Breast epithelium (tissue), 4 donors: ENCODE results near the gene MPZL2. TPM values are rescaled to one million over a fixed set of nuclear protein-coding genes. Genes with fewer than 3 reads are reported as not detected.
A peak's percentile ranks its signal among the peaks of the same experiment; 100 is the strongest.

Experiments used
- DNase-seq, 2 donors: peaks; one replicate each; pipeline ENCODE4 v3.0.0-alpha.2; 2019; ENCODE audit warnings: low spot score in 2 of 2
- H3K27ac ChIP-seq, 2 donors: fragments of 200-600 bp; sonication (generic) in 1 of 2; one replicate each; pipeline ENCODE4 v1.5.1; 2016 to 2019; ENCODE audit warnings: mild to moderate bottlenecking in 1 of 2
- H3K27me3 ChIP-seq, 2 donors: fragments of 200-600 bp; sonication (generic) in 1 of 2; one replicate each; pipeline versions ENCODE4 v1.5.1 to v1.6.0; 2017 to 2019; ENCODE audit warnings: control low read depth in 1 of 2, mild to moderate bottlenecking in 1 of 2
- H3K36me3 ChIP-seq: fragments of 200-600 bp; one replicate; pipeline ENCODE4 v1.5.1; 2019
- H3K4me1 ChIP-seq, 2 donors: fragments of 200-600 bp; sonication (generic); one replicate each; pipeline ENCODE4 v1.5.1; 2016 to 2019; ENCODE audit warnings: control low read depth in 1 of 2
- H3K4me3 ChIP-seq, 3 donors: fragments of 200-600 bp; sonication (generic); 1 replicate in 2 of 3; 2 replicates in 1 of 3; pipeline ENCODE4 v1.5.1; 2016 to 2019; ENCODE audit warnings: mild to moderate bottlenecking in 3 of 3, moderate library complexity in 2 of 3
- H3K9me3 ChIP-seq, 2 donors: fragments of 200-600 bp; sonication (generic) in 1 of 2; one replicate each; pipeline ENCODE4 v1.5.1; 2016 to 2019; ENCODE audit warnings: control low read depth in 1 of 2
- POLR2A ChIP-seq: fragments of 450-650 bp; IDR thresholded peaks from one replicate; pipeline ENCODE4 v1.6.1; 2016; ENCODE audit warnings: antibody characterized with exemption, mild to moderate bottlenecking, moderate library complexity
- POLR2AphosphoS5 ChIP-seq, 3 donors: sonication (generic); formaldehyde crosslinking; IDR thresholded peaks; one replicate each; pipeline ENCODE4 v1.6.1; 2017; ENCODE audit warnings: antibody characterized with exemption in 3 of 3
- intact Hi-C: fragments of 100-400 bp; cut with DNase I; formaldehyde crosslinking; loops from one replicate; pipeline ENCODE4 v1.15.1; 2023; ENCODE audit warnings: low total_unique reads
- total RNA-seq, 3 donors: library from RNA; depleted of rRNA; stranded (reverse); fragments of >200 nt; gene quantifications; one replicate each; pipeline ENCODE4 v1.1.0, GENCODE V29; 2016
- TF ChIP-seq, protein P1 (sequence below), 3 donors: fragments of 450-650 bp; IDR thresholded peaks; one replicate each; pipeline ENCODE4 v1.5.1; 2016 to 2017; ENCODE audit warnings: antibody characterized with exemption in 3 of 3, mild to moderate bottlenecking in 3 of 3, moderate library complexity in 3 of 3

The MPZL2 gene
- total RNA-seq, 3 donors from 2014 or later = 4.6 to 73.1 (median 70.7) TPM

DNA sequence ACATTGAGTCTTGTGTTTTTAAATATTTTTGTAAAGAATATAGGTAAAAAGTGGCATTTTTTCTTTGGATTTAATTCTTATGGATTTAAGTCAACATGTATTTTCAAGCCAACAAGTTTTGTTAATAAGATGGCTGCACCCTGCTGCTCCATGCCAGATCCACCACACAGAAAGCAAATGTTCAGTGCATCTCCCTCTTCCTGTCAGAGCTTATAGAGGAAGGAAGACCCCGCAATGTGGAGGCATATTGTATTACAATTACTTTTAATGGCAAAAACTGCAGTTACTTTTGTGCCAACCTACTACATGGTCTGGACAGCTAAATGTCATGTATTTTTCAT, 40.1 kb upstream of the MPZL2 start:
- H3K27ac ChIP-seq = no peak overlapping the region
- H3K4me1 ChIP-seq = no peaks in the 10 kb centered on the region
- H3K27me3 ChIP-seq = peaks cover 0 to 5% of the 10 kb centered on the region in 2 donors
- no peaks in the 10 kb centered on the region for H3K36me3 ChIP-seq
- no peak for TF ChIP-seq POLR2AphosphoS5 (IDR thresholded peaks at IDR 0.05)
- TF ChIP-seq, protein P1, sequence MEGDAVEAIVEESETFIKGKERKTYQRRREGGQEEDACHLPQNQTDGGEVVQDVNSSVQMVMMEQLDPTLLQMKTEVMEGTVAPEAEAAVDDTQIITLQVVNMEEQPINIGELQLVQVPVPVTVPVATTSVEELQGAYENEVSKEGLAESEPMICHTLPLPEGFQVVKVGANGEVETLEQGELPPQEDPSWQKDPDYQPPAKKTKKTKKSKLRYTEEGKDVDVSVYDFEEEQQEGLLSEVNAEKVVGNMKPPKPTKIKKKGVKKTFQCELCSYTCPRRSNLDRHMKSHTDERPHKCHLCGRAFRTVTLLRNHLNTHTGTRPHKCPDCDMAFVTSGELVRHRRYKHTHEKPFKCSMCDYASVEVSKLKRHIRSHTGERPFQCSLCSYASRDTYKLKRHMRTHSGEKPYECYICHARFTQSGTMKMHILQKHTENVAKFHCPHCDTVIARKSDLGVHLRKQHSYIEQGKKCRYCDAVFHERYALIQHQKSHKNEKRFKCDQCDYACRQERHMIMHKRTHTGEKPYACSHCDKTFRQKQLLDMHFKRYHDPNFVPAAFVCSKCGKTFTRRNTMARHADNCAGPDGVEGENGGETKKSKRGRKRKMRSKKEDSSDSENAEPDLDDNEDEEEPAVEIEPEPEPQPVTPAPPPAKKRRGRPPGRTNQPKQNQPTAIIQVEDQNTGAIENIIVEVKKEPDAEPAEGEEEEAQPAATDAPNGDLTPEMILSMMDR (IDR thresholded peaks at IDR 0.05) = no peak
- TF ChIP-seq POLR2A = no peak
- DNase-seq = no peak
- no peaks in the 10 kb centered on the region for H3K9me3 ChIP-seq
- H3K4me3 ChIP-seq = no peak overlapping the region
- intact Hi-C loops = no loop called here

DNA sequence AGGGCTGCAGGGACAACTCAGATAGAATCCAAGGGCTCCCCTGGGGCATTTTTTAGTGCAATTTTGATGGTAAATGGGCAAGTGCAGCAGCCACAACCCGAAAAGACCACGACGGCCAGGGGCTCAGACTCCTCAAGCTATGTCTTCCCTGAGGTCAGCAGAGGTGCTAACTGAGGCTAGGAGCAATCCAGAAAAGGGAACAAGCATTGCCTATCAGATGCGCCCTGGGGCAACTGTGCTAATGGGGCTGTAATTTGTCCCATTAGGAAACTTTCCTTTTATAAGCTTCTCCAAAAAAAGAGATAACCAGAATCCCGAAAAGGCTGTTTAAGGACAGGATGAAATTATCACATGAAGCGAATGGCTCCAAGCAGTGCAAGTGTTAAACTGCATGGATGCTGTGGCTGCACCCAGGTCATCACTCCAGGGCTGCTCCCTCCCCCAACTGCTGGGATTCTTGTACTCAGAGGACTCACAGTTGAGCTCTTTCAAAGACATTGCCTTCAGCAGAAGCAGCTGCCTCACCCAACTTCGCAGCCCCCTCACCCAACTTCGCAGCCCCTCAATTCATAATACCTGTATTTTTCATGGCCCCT, 37.6 kb upstream of the MPZL2 start:
- no peak overlapping the region for H3K4me3 ChIP-seq
- no peaks in the 10 kb centered on the region for H3K9me3 ChIP-seq
- intact Hi-C loops = no loop called here
- peaks cover 0 to 5% of the 10 kb centered on the region in 2 donors for H3K27me3 ChIP-seq
- no peak for DNase-seq
- no peaks in the 10 kb centered on the region for H3K36me3 ChIP-seq
- TF ChIP-seq, protein P1 (IDR thresholded peaks at IDR 0.05) = no peak
- no peak for TF ChIP-seq POLR2AphosphoS5 (IDR thresholded peaks at IDR 0.05)
- no peak for TF ChIP-seq POLR2A
- H3K27ac ChIP-seq = no peak overlapping the region
- no peaks in the 10 kb centered on the region for H3K4me1 ChIP-seq

DNA sequence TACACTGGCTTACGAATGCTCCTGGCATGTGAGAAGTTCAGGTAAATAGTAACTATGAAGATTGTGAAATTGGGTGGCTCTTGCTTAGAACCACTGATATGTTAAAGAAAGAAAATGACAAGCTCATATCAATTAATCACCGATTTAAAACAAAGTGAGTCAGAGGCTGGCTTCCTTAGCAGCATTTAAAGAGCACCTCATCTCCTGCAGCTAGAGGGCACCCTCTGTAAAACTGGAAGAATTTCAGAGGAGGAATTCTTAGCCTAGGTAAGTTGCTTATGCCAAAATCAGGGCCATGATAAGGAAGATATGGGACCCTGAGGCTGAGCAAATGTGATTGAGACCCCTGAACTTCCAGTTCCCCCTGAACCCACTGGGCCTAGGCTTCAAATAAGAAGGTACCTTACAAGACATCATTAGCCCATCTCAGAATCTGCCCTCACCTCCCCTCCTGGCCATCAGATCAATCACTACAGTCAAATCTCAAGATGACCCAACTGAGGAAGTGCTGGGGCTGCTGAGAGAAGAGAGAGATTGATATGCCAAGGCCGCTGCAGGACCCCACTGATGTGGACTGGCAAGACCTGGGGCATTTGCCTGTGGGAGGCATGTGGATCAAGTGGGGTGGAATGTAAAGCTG, 31.8 kb upstream of the MPZL2 start:
- no peaks in the 10 kb centered on the region for H3K27me3 ChIP-seq
- H3K4me3 ChIP-seq = no peak overlapping the region
- H3K36me3 ChIP-seq = no peaks in the 10 kb centered on the region
- TF ChIP-seq, protein P1 (IDR thresholded peaks at IDR 0.05) = peak in 2 of 3 donors; percentile 23 to 29
- TF ChIP-seq POLR2A = no peak
- H3K9me3 ChIP-seq = no peaks in the 10 kb centered on the region
- no peak for DNase-seq
- intact Hi-C loops = no loop called here
- H3K27ac ChIP-seq = no peak overlapping the region
- H3K4me1 ChIP-seq = no peaks in the 10 kb centered on the region

DNA sequence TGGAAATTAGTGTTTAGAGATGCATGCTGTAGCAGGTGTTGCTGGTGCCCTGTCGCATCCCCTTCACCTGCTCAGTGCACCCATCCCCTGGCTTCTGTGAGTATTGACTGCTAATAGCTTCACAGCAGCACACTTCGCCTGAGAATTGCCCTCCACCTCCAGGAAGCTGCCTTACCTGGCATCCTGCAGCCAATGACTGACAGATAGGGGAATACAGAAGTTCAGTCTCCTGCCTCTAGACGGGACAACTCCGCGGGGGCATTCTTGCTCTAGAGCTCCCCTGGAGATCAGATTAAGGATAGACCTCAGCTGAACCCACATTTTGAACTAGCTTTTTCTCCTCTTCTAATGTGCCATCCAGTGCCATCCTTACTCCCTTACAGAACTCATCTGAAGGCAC, 31.1 kb upstream of the MPZL2 start:
- TF ChIP-seq POLR2AphosphoS5 (IDR thresholded peaks at IDR 0.05) = no peak
- no peak for TF ChIP-seq POLR2A
- TF ChIP-seq, protein P1 (IDR thresholded peaks at IDR 0.05) = no peak
- H3K4me3 ChIP-seq = no peak overlapping the region
- no peaks in the 10 kb centered on the region for H3K36me3 ChIP-seq
- H3K9me3 ChIP-seq = no peaks in the 10 kb centered on the region
- no peaks in the 10 kb centered on the region for H3K4me1 ChIP-seq
- no peak overlapping the region for H3K27ac ChIP-seq
- intact Hi-C loops = no loop called here
- no peaks in the 10 kb centered on the region for H3K27me3 ChIP-seq
- no peak for DNase-seq

DNA sequence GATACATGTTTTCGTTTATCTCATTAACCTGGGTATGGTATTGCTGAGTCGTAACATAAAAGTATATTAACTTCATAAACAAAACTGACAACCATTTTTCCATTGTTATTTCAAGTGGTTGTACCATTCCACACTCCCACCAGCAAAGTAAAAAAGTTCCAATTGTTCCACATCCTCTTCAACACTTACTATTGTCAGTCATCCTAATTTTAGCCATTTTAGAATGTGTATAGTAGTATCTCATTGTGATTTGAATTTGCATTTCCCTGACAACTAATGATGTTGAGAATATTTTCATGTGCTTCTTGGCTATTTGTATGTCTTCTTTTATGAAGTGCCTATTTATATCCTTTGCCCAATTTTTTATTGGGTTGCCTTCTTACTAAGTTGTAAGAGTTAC, 30.0 kb upstream of the MPZL2 start:
- H3K4me3 ChIP-seq = no peak overlapping the region
- H3K36me3 ChIP-seq = no peaks in the 10 kb centered on the region
- no peak for DNase-seq
- H3K27ac ChIP-seq = no peak overlapping the region
- no peaks in the 10 kb centered on the region for H3K27me3 ChIP-seq
- intact Hi-C loops = no loop called here
- TF ChIP-seq, protein P1 (IDR thresholded peaks at IDR 0.05) = no peak
- no peak for TF ChIP-seq POLR2A
- TF ChIP-seq POLR2AphosphoS5 (IDR thresholded peaks at IDR 0.05) = no peak
- no peaks in the 10 kb centered on the region for H3K4me1 ChIP-seq
- H3K9me3 ChIP-seq = no peaks in the 10 kb centered on the region
